Prostate gland (tissue), 2 donors: Measurements from ENCODE around the gene PTPRK.

Experiments used
- POLR2A ChIP-seq: fragments of 450-650 bp; IDR thresholded peaks from one replicate; pipeline ENCODE4 v1.6.1; 2016; ENCODE audit warnings: antibody characterized with exemption, mild to moderate bottlenecking
- POLR2AphosphoS5 ChIP-seq: sonication (generic); formaldehyde crosslinking; IDR thresholded peaks from one replicate; pipeline ENCODE4 v1.6.1; 2017; ENCODE audit warnings: antibody characterized with exemption
- TF ChIP-seq, protein P1 (sequence below), 4 experiments: fragments of 200-600 bp in 2 of 4; fragments of 450-650 bp in 2 of 4; sonication (generic) in 2 of 4; IDR thresholded peaks; 1 replicate in 3 of 4; 2 replicates in 1 of 4; pipeline ENCODE4 v1.5.1; 2016 to 2019; ENCODE audit warnings: antibody characterized with exemption in 4 of 4, mild to moderate bottlenecking in 2 of 4, moderate library complexity in 2 of 4

GRCh38 chr6:128284128-128284527 is 236.3 kb downstream of the PTPRK start:
- TF ChIP-seq, protein P1, sequence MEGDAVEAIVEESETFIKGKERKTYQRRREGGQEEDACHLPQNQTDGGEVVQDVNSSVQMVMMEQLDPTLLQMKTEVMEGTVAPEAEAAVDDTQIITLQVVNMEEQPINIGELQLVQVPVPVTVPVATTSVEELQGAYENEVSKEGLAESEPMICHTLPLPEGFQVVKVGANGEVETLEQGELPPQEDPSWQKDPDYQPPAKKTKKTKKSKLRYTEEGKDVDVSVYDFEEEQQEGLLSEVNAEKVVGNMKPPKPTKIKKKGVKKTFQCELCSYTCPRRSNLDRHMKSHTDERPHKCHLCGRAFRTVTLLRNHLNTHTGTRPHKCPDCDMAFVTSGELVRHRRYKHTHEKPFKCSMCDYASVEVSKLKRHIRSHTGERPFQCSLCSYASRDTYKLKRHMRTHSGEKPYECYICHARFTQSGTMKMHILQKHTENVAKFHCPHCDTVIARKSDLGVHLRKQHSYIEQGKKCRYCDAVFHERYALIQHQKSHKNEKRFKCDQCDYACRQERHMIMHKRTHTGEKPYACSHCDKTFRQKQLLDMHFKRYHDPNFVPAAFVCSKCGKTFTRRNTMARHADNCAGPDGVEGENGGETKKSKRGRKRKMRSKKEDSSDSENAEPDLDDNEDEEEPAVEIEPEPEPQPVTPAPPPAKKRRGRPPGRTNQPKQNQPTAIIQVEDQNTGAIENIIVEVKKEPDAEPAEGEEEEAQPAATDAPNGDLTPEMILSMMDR (IDR thresholded peaks at IDR 0.05) = no peak
- TF ChIP-seq POLR2A = no peak
- TF ChIP-seq POLR2AphosphoS5 = no peak
